K562 (cell line): ENCODE measurements around the gene DPT.

Experiments used
- BRCA1 ChIP-seq, 2 experiments: fragments of 450-650 bp in 1 of 2; sonication (generic) in 1 of 2; formaldehyde crosslinking in 1 of 2; IDR thresholded peaks; 2 replicates each; pipeline versions ENCODE4 v1.5.0 to v1.6.1; 2017 to 2020; ENCODE audit warnings: mild to moderate bottlenecking in 1 of 2, missing genetic modification reagents in 1 of 2
- TARDBP ChIP-seq: fragments of 450-650 bp; IDR thresholded peaks from 2 replicates; pipeline ENCODE4 v1.6.1; 2016
- TF ChIP-seq, protein P1 (sequence below), 2 experiments: fragments of 450-650 bp; conservative IDR thresholded peaks; 2 replicates each; pipeline ENCODE4 v1.6.1; 2017; ENCODE audit warnings: mild to moderate bottlenecking in 2 of 2, moderate library complexity in 2 of 2

DNA sequence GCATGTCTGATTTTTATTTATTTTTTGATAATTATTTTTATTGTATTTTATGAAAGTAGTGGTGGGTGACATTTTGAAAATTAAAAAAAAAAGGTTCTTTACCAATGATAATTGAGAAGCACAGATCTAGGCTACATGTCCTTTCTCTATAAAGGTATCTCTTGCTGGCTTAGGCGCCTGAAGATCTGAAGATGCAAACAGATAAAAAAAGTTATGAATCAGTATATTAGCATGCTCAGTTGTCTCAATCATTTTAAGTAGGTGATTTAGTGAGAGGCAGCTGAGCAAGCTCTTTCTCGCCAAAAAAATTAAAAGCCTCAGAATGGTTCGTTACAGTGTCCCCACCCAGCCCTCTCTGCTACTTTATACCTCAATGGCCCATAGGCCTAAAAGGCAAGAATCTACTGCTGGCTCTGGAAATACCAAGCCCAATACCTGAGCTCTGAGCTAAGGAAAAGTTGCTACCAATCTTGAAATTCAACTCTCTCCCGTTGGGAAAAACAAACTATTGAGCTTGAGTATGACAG lies 42.2 kb upstream of the DPT start:
- TF ChIP-seq, protein P1, sequence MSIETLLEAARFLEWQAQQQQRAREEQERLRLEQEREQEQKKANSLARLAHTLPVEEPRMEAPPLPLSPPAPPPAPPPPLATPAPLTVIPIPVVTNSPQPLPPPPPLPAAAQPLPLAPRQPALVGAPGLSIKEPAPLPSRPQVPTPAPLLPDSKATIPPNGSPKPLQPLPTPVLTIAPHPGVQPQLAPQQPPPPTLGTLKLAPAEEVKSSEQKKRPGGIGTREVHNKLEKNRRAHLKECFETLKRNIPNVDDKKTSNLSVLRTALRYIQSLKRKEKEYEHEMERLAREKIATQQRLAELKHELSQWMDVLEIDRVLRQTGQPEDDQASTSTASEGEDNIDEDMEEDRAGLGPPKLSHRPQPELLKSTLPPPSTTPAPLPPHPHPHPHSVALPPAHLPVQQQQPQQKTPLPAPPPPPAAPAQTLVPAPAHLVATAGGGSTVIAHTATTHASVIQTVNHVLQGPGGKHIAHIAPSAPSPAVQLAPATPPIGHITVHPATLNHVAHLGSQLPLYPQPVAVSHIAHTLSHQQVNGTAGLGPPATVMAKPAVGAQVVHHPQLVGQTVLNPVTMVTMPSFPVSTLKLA (conservative IDR thresholded peaks at IDR 0.05), result no peak
- TF ChIP-seq BRCA1 (IDR thresholded peaks at IDR 0.05) (no peak), BRCA1 (CRISPR knock-in tag; IDR thresholded peaks at IDR 0.05) (no peak), TARDBP (no peak)
